Measurements from ENCODE around the gene LRRC15.

Gene LRRC15

DNA sequence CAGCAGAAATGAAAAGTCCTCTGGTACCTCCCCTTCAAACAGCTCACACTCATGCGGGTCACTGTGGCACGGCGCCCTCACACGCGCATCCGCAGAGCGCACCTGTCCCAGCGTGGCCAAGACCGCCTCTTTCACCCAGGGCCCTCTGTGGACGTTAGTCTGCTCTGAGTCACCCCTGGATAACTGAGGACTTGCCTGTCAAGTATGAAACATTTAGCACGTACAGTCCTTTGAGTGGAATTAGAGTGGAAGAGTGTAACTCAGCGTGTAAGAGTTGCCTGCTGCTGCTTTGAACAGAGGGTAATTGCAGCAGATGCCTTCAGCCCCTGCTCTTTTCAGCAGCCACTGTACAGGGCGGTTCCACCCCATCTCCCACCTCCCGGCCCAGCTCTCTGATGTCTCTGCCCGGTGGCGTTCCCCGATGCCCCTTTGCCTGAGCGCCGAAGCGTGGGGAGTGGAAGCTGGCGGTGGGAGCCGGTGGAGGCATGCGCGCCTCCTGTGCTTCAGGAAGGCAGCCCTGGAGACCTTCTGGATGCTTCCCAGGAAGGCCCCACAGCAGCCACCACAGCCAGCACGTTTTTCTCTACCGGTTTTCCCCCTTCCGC is 41.4 kb downstream of the LRRC15 start:
- peaks cover 2% of the 10 kb centered on the region; the same call in 1 of the 2 replicates for H3K4me1 ChIP-seq
- H3K27me3 ChIP-seq, result no peaks in the 10 kb centered on the region
- no peak overlapping the region for H3K4me3 ChIP-seq (ENCODE audit: low read depth, low read length)
- DNase-seq, result no peak
- H3K9me3 ChIP-seq, result peaks cover 4% of the 10 kb centered on the region; the same call in 1 of the 2 replicates
- H3K36me3 ChIP-seq, result no peaks in the 10 kb centered on the region
- TF ChIP-seq, protein P1, sequence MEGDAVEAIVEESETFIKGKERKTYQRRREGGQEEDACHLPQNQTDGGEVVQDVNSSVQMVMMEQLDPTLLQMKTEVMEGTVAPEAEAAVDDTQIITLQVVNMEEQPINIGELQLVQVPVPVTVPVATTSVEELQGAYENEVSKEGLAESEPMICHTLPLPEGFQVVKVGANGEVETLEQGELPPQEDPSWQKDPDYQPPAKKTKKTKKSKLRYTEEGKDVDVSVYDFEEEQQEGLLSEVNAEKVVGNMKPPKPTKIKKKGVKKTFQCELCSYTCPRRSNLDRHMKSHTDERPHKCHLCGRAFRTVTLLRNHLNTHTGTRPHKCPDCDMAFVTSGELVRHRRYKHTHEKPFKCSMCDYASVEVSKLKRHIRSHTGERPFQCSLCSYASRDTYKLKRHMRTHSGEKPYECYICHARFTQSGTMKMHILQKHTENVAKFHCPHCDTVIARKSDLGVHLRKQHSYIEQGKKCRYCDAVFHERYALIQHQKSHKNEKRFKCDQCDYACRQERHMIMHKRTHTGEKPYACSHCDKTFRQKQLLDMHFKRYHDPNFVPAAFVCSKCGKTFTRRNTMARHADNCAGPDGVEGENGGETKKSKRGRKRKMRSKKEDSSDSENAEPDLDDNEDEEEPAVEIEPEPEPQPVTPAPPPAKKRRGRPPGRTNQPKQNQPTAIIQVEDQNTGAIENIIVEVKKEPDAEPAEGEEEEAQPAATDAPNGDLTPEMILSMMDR (IDR thresholded peaks at IDR 0.05; ENCODE audit: low read depth, low read length), result no peak

DNA sequence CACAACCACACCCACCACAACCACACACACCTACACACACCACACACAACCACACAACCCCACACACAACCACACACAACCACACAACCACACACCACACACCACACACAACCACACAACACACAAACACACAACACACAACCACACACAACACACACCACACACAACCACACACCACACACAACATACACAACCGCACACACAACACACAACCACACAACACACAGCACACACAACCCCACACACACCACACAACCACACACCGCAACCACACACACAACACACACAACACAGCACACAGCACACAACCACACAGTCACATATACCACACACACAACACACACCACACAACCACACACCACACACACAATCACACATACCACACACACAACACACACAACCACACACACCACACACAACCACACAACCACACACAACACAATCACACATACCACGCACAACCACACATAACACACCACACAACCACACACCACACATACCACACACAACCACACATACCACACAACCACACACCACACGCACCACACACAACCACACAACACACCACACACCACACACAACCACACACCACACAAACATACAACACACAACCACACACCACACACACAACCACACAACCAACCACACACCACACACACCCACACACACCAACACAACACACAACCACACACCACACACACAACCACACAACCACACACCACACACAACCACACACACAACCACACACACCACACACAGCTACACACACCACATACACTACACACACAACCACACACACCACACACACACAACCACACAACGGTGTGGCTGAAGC is 42.1 kb downstream of the LRRC15 start:
- TF ChIP-seq, protein P1 (IDR thresholded peaks at IDR 0.05; ENCODE audit: low read depth, low read length), result no peak
- H3K4me1 ChIP-seq, result 0 out of 2 replicates have a peak, but pooled peaks cover 2% of the 10 kb centered on the region
- DNase-seq, result no peak
- H3K36me3 ChIP-seq, result no peaks in the 10 kb centered on the region
- H3K27me3 ChIP-seq, result no peaks in the 10 kb centered on the region
- peaks cover 4% of the 10 kb centered on the region; the same call in 1 of the 2 replicates for H3K9me3 ChIP-seq
- no peak overlapping the region for H3K4me3 ChIP-seq (ENCODE audit: low read depth, low read length)

DNA sequence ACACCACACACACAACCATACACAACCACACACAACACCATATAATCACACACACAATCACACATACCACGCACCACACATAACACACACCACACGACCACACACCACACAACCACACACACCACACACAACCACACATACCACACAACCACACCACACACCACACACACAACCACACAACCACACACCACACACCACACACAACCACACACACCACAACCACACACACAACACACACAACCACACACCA is 42.6 kb downstream of the LRRC15 start:
- TF ChIP-seq, protein P1 (IDR thresholded peaks at IDR 0.05; ENCODE audit: low read depth, low read length), result no peak
- Histone ChIP-seq H3K36me3 (no peaks in the 10 kb centered on the region), H3K9me3 (peaks cover 4% of the 10 kb centered on the region; the same call in 1 of the 2 replicates), H3K4me1 (0 out of 2 replicates have a peak, but pooled peaks cover 2% of the 10 kb centered on the region), H3K4me3 (ENCODE audit: low read depth, low read length) (no peak overlapping the region), H3K27me3 (no peaks in the 10 kb centered on the region)
- no peak for DNase-seq

GRCh38 chr3:194326192-194326967 is 43.2 kb downstream of the LRRC15 start:
- TF ChIP-seq, protein P1 (IDR thresholded peaks at IDR 0.05; ENCODE audit: low read depth, low read length), result no peak
- Histone ChIP-seq H3K27me3 (no peaks in the 10 kb centered on the region), H3K4me3 (ENCODE audit: low read depth, low read length) (no peak overlapping the region), H3K9me3 (peaks cover 4% of the 10 kb centered on the region; the same call in 1 of the 2 replicates), H3K4me1 (0 out of 2 replicates have a peak, but pooled peaks cover 2% of the 10 kb centered on the region), H3K36me3 (no peaks in the 10 kb centered on the region)
- no peak for DNase-seq

DNA sequence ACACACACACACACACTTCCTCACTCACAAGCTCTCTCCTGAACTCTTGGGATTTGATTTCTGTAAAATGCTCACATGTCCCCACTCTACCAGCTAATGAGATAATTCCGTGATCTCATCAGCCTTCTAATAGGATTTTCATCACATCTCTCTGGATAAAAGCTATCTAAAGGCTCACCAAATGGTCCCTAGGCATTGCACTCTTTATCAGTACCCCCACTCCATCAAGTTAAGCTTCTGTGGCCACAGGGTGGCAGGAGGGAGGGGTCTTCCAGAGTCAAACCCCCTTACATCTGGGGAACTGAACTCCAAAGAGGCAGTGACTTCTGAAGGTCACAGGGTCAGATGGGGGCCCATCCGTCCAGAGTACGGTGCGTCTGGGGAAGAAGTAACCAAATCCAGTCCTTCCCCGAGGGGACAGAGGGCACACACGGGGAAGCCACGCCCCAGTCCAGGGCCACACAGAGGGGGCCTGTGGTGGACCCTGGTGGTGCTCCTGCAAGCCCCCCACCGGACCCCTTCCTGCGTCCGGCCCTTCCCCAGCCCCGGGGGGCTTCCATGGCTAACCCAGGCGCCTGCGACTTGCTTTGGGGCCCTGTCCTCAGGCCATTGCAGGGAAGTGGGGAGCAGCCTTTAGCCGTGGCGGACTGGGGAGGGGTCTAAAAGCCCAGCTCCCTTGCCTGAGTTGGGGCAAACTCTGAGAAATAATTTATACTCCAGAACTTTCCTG is 44.0 kb downstream of the LRRC15 start:
- Histone ChIP-seq H3K4me3 (ENCODE audit: low read depth, low read length) (no peak overlapping the region), H3K36me3 (no peaks in the 10 kb centered on the region), H3K27me3 (no peaks in the 10 kb centered on the region), H3K4me1 (0 out of 2 replicates have a peak, but pooled peaks cover 2% of the 10 kb centered on the region), H3K9me3 (peaks cover 4% of the 10 kb centered on the region; the same call in 1 of the 2 replicates)
- TF ChIP-seq, protein P1 (IDR thresholded peaks at IDR 0.05; ENCODE audit: low read depth, low read length), result no peak
- no peak for DNase-seq
